GM12875 (cell line): Measurements from ENCODE around the gene TNIP1.

Source experiments
- H3K4me3 ChIP-seq: one replicate; pipeline ENCODE4 v1.5.1; 2011; ENCODE audit warnings: low read depth, low read length, control low read depth
- TF ChIP-seq, protein P1 (sequence below): IDR thresholded peaks from 2 replicates; pipeline ENCODE4 v1.5.1; 2011; ENCODE audit warnings: low read depth, mild to moderate bottlenecking, control low read depth, inconsistent platforms, low read length, moderate library complexity, borderline replicate concordance; ENCODE audit not compliant: insufficient read depth

TNIP1 gene

GRCh38 chr5:151080613-151081430 lies at the start of gene TNIP1:
Gene TNIP1 (minus strand): TSS chr5:151081034. CDS start chr5:151065095, 15,939 bp downstream.
- H3K4me3 ChIP-seq = peak within 1 kb of the TSS; percentile 90

DNA sequence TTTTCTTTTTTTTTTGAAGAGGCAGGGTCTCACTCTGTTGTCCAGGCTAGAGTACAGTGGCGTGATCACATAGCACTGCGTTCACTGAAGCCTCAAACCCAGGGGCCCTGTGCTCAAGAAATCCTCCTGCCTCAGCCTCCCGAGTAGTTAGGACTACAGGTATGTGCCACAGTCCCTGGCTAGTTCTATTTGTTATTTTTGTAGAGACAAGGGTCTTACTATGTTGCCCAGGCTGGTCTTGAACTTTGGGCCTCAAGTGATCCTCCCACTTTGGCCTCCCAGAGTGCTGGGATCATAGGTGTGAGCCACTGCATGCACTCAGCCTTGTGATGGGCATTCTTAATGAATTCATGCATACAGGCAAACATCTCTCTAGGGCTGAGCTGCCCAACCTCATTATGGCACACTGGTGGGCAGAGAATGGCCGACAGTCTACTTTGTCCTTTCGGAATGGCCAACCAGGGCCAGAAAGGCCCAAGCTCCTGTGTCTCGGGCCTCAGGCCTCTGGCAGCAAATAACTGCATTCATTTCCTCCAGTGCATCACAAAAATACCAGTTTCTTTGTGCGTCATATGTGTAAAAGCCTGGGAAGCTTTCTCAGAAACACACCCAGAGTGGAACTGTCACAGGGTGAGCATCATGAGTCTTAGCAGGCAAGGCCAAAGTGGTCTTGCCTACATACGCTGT lies 49.5 kb upstream of the TNIP1 start:
- TF ChIP-seq, protein P1, sequence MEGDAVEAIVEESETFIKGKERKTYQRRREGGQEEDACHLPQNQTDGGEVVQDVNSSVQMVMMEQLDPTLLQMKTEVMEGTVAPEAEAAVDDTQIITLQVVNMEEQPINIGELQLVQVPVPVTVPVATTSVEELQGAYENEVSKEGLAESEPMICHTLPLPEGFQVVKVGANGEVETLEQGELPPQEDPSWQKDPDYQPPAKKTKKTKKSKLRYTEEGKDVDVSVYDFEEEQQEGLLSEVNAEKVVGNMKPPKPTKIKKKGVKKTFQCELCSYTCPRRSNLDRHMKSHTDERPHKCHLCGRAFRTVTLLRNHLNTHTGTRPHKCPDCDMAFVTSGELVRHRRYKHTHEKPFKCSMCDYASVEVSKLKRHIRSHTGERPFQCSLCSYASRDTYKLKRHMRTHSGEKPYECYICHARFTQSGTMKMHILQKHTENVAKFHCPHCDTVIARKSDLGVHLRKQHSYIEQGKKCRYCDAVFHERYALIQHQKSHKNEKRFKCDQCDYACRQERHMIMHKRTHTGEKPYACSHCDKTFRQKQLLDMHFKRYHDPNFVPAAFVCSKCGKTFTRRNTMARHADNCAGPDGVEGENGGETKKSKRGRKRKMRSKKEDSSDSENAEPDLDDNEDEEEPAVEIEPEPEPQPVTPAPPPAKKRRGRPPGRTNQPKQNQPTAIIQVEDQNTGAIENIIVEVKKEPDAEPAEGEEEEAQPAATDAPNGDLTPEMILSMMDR = no peak
- H3K4me3 ChIP-seq = no peak overlapping the region

More at GRCh38 chr5:151080613-151081430, at the start of gene TNIP1:
- TF ChIP-seq, protein P1 = no peak

- TF ChIP-seq, protein P1 = no peak
- H3K4me3 ChIP-seq = no peak overlapping the region
Observed at GRCh38 chr5:151128817-151129216, 48.0 kb upstream of the TNIP1 start.

DNA sequence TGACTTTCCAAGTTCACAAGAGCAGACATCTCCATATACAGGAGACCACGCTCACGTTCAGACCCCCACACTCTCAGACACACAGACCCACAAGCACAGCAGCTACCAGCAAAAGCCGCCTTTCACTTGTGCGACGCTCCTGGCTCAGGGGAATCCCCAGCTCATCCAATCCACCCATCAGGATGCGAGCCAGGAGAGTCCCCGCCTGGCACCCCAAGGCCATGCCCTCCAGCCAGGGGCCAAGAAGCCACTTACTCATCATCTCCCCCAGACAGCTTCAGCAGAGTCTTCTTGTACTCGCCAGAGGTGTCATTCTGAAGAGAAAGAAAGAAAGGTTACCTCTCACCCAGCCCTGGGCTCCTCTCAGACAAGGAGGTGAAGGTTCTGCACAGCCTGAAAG lies 47.1 kb upstream of the TNIP1 start:
- TF ChIP-seq, protein P1 = no peak
- no peak overlapping the region for H3K4me3 ChIP-seq

GRCh38 chr5:151126199-151126645 lies 45.4 kb upstream of the TNIP1 start:
- H3K4me3 ChIP-seq = no peak overlapping the region
- TF ChIP-seq, protein P1 = peak; percentile 83

- no peak overlapping the region for H3K4me3 ChIP-seq
- TF ChIP-seq, protein P1 = no peak
Observed at GRCh38 chr5:151125421-151125820, 44.6 kb upstream of the TNIP1 start.
